Gastroesophageal sphincter (tissue), 4 donors: ENCODE data around the gene SNX8. TPM values are rescaled to one million over a fixed set of nuclear protein-coding genes. Genes with fewer than 3 reads are reported as not detected.
"Not testable (repeated sequence)": the region's sequence is repeated elsewhere in the genome, so short reads cannot be mapped to it uniquely, and the experiment has no call there.

Experiments used
- ATAC-seq: fragments of 150-250 bp; one replicate; pipeline ENCODE4 v1.9.1; 2016; ENCODE audit warnings: mild to moderate bottlenecking, moderate library complexity
- H3K27ac ChIP-seq, 4 donors: fragments of 200-600 bp; sonication (generic) in 3 of 4; 1 replicate in 3 of 4; 2 replicates in 1 of 4; pipeline ENCODE4 v1.5.1; 2016 to 2019
- H3K27me3 ChIP-seq: fragments of 200-600 bp; sonication (generic); one replicate; pipeline ENCODE4 v1.5.1; 2019
- H3K36me3 ChIP-seq, 2 donors: fragments of 200-600 bp; sonication (generic); one replicate each; pipeline ENCODE4 v1.5.1; 2019; ENCODE audit warnings: control low read depth in 1 of 2
- H3K4me1 ChIP-seq, 3 donors: fragments of 200-600 bp; sonication (generic); 1 replicate in 2 of 3; 2 replicates in 1 of 3; pipeline ENCODE4 v1.5.1; 2016 to 2019; ENCODE audit warnings: control low read depth in 2 of 3
- H3K4me3 ChIP-seq, 2 donors: fragments of 200-600 bp; sonication (generic); one replicate each; pipeline ENCODE4 v1.5.1; 2019; ENCODE audit warnings: mild to moderate bottlenecking in 1 of 2, moderate library complexity in 1 of 2
- H3K9me3 ChIP-seq, 3 donors: fragments of 200-600 bp; sonication (generic); one replicate each; pipeline ENCODE4 v1.5.1; 2017 to 2019; ENCODE audit warnings: control low read depth in 2 of 3
- CTCF ChIP-seq, 4 experiments: fragments of 200-600 bp in 2 of 4; fragments of 450-650 bp in 2 of 4; sonication (generic) in 1 of 4; IDR thresholded peaks; one replicate each; pipeline ENCODE4 v1.5.1; 2017 to 2019; ENCODE audit warnings: antibody characterized with exemption in 4 of 4, mild to moderate bottlenecking in 2 of 4, moderate library complexity in 2 of 4
- EP300 ChIP-seq: sonication (generic); formaldehyde crosslinking; IDR thresholded peaks from one replicate; pipeline ENCODE4 v1.6.1; 2017; ENCODE audit warnings: antibody characterized with exemption, mild to moderate bottlenecking
- POLR2A ChIP-seq, 2 donors: fragments of 450-650 bp; IDR thresholded peaks; one replicate each; pipeline ENCODE4 v1.6.1; 2017; ENCODE audit warnings: antibody characterized with exemption in 2 of 2, mild to moderate bottlenecking in 2 of 2, moderate library complexity in 1 of 2
- POLR2AphosphoS5 ChIP-seq: sonication (generic); formaldehyde crosslinking; IDR thresholded peaks from one replicate; pipeline ENCODE4 v1.6.1; 2017; ENCODE audit warnings: antibody characterized with exemption
- WGBS, 2 donors: methylation state at CpG; one replicate each; pipeline ENCODE4 v1.1.5; 2018; ENCODE audit warnings: low coverage in 1 of 2; 5-methylcytosine and 5-hydroxymethylcytosine counted together
- total RNA-seq, 4 donors: library from RNA; depleted of rRNA; stranded (reverse); fragments of >200 nt; gene quantifications; one replicate each; pipeline ENCODE4 v1.1.0, GENCODE V29; 2016

SNX8 gene
- total RNA-seq, 4 donors from 2014 or later, result 8.7 to 17.8 (median 9.8) TPM

GRCh38 chr7:2271273-2272026 is 42.8 kb downstream of the SNX8 start:
- Histone ChIP-seq H3K27ac (no peak overlapping the region), H3K27me3 (no peaks in the 10 kb centered on the region), H3K4me3 (no peak overlapping the region), H3K9me3 (no peaks in the 10 kb centered on the region), H3K36me3 (peaks cover 0 to 58% of the 10 kb centered on the region in 2 donors), H3K4me1 (no peaks in the 10 kb centered on the region)
- no peak for ATAC-seq
- TF ChIP-seq POLR2A (IDR thresholded peaks at IDR 0.05) (no peak), POLR2AphosphoS5 (no peak), EP300 (no peak), CTCF (IDR thresholded peaks at IDR 0.05) (no peak)
- WGBS, 2 donors, result 81 to 89% methylated on average over 5 to 10 of the region's 27 CpGs

- peaks cover 0 to 50% of the 10 kb centered on the region in 2 donors for H3K36me3 ChIP-seq
- no peaks in the 10 kb centered on the region for H3K9me3 ChIP-seq
- ATAC-seq, result no peak
- H3K27me3 ChIP-seq, result no peaks in the 10 kb centered on the region
- TF ChIP-seq CTCF (IDR thresholded peaks at IDR 0.05) (no peak), EP300 (no peak), POLR2A (IDR thresholded peaks at IDR 0.05) (no peak)
- no peaks in the 10 kb centered on the region for H3K4me1 ChIP-seq
- no peak overlapping the region for H3K4me3 ChIP-seq
- H3K27ac ChIP-seq, result no peak overlapping the region
- WGBS, 2 donors, result 83% methylated on average over 2 of the region's 8 CpGs; no CpG with 5 or more reads in 1 of the 2 donors
Measured at GRCh38 chr7:2270495-2270894, 43.7 kb downstream of the SNX8 start.

- TF ChIP-seq EP300 (no peak), POLR2A (IDR thresholded peaks at IDR 0.05) (no peak), POLR2AphosphoS5 (no peak), CTCF (IDR thresholded peaks at IDR 0.05) (no peak)
- Histone ChIP-seq H3K9me3 (no peaks in the 10 kb centered on the region), H3K4me1 (no peaks in the 10 kb centered on the region), H3K27ac (peak overlapping the region in 1 of 4 donors; percentile 12), H3K27me3 (no peaks in the 10 kb centered on the region), H3K4me3 (no peak overlapping the region), H3K36me3 (peaks cover 0 to 52% of the 10 kb centered on the region in 2 donors)
- WGBS, 2 donors, result 69 to 80% methylated on average over 3 of the region's 10 CpGs
- ATAC-seq, result no peak
Measured at GRCh38 chr7:2269991-2270460, 44.2 kb downstream of the SNX8 start.

GRCh38 chr7:2269089-2269990 is 44.9 kb downstream of the SNX8 start:
- not testable (repeated sequence) for ATAC-seq

GRCh38 chr7:2266911-2267310 is 47.3 kb downstream of the SNX8 start:
- no peak for ATAC-seq
- Histone ChIP-seq H3K4me3 (no peak overlapping the region), H3K27me3 (no peaks in the 10 kb centered on the region), H3K27ac (no peak overlapping the region), H3K36me3 (peaks cover 0 to 54% of the 10 kb centered on the region in 2 donors), H3K4me1 (no peaks in the 10 kb centered on the region), H3K9me3 (no peaks in the 10 kb centered on the region)
- no peak for TF ChIP-seq EP300
- no peak for TF ChIP-seq POLR2A (IDR thresholded peaks at IDR 0.05)
- TF ChIP-seq POLR2AphosphoS5, result no peak
- no peak for TF ChIP-seq CTCF (IDR thresholded peaks at IDR 0.05)
- WGBS, 2 donors, result 67% methylated on average over 6 of the region's 10 CpGs; no CpG with 5 or more reads in 1 of the 2 donors

More at GRCh38 chr7:2269089-2269990, 44.9 kb downstream of the SNX8 start:
- not testable (repeated sequence) for H3K9me3 ChIP-seq, H3K27me3 ChIP-seq, H3K4me1 ChIP-seq, H3K4me3 ChIP-seq
- Histone ChIP-seq H3K27ac (peak overlapping the region in 1 of 4 donors; percentile 12), H3K36me3 (peaks cover 0 to 52% of the 10 kb centered on the region in 2 donors)
- 48 to 75% methylated on average over 6 to 14 of the region's 18 CpGs for WGBS, 2 donors
